UCSD-AML1 (cell line): ENCODE data around the gene GLI2.

Experiments used
- DNase-seq: peaks from one replicate; lab custom pipeline; 2025; ENCODE audit not compliant: unreplicated experiment; lab: John Stamatoyannopoulos, UW

GLI2 gene

GRCh38 chr2:120735746-120736170, at the start of gene GLI2:
Gene GLI2 (plus strand): TSS chr2:120735868. CDS start chr2:120797321, 61,453 bp downstream.
- DNase-seq, result peak; percentile 87

GRCh38 chr2:120685974-120686297, 49.7 kb upstream of the GLI2 start:
- DNase-seq, result no peak

GRCh38 chr2:120686511-120687168, 49.0 kb upstream of the GLI2 start:
- no peak for DNase-seq

- no peak for DNase-seq
These were observed 48.5 kb upstream of the GLI2 start for GRCh38 chr2:120687210-120687609.

- DNase-seq, result no peak
These were observed 45.1 kb upstream of the GLI2 start for GRCh38 chr2:120690521-120690920.

GRCh38 chr2:120691410-120691809, 44.3 kb upstream of the GLI2 start:
- no peak for DNase-seq

GRCh38 chr2:120692691-120693090, 43.0 kb upstream of the GLI2 start:
- DNase-seq, result no peak

GRCh38 chr2:120693121-120693520, 42.5 kb upstream of the GLI2 start:
- no peak for DNase-seq

GRCh38 chr2:120694034-120694433, 41.6 kb upstream of the GLI2 start:
- no peak for DNase-seq

- DNase-seq, result no peak
These were observed 38.2 kb upstream of the GLI2 start for GRCh38 chr2:120697471-120697870.

GRCh38 chr2:120699292-120699691, 36.4 kb upstream of the GLI2 start:
- no peak for DNase-seq

GRCh38 chr2:120700659-120701058, 35.0 kb upstream of the GLI2 start:
- DNase-seq, result no peak

GRCh38 chr2:120701096-120701495, 34.6 kb upstream of the GLI2 start:
- DNase-seq, result no peak

GRCh38 chr2:120701499-120701898, 34.2 kb upstream of the GLI2 start:
- DNase-seq, result no peak

- no peak for DNase-seq
These were observed 33.6 kb upstream of the GLI2 start for GRCh38 chr2:120702061-120702460.

- no peak for DNase-seq
These were observed 32.9 kb upstream of the GLI2 start for GRCh38 chr2:120702801-120703200.

- DNase-seq, result peak; percentile 36
These were observed 32.2 kb upstream of the GLI2 start for GRCh38 chr2:120703330-120703994.

GRCh38 chr2:120704696-120705095, 31.0 kb upstream of the GLI2 start:
- no peak for DNase-seq

GRCh38 chr2:120707816-120708215, 27.9 kb upstream of the GLI2 start:
- DNase-seq, result no peak

GRCh38 chr2:120708944-120709607, 26.6 kb upstream of the GLI2 start:
- DNase-seq, result no peak

GRCh38 chr2:120709608-120710041, 26.0 kb upstream of the GLI2 start:
- DNase-seq, result no peak

- no peak for DNase-seq
These were observed 25.4 kb upstream of the GLI2 start for GRCh38 chr2:120710256-120710655.
